ENCODE data around the gene PTH1R. TPM values are rescaled to one million over a fixed set of nuclear protein-coding genes. Genes with fewer than 3 reads are reported as not detected.

Gene PTH1R
- total RNA-seq, 4 donors from 2014 or later = 0.40 to 1.9 (median 1.5) TPM

GRCh38 chr3:46876313-46877300, 914 bp upstream of the PTH1R start:
- Histone ChIP-seq H3K27ac (no peak overlapping the region), H3K4me1 (peaks cover 3 to 28% (median 3%) of the 10 kb centered on the region in 3 donors), H3K36me3 (no peaks in the 10 kb centered on the region), H3K27me3 (peaks cover 5 to 24% (median 6%) of the 10 kb centered on the region in 4 donors), H3K9me3 (no peaks in the 10 kb centered on the region), H3K4me3 (no peak overlapping the region)
- 86% methylated on average over 5 of the region's 10 CpGs; no CpG with 5 or more reads in 1 of the 2 donors for WGBS, 2 donors
- no peak for DNase-seq
- TF ChIP-seq POLR2A (IDR thresholded peaks at IDR 0.05) = no peak
- no peak for TF ChIP-seq CTCF (IDR thresholded peaks at IDR 0.05)
- intact Hi-C loops (cut with DNase I) = no loop called here

GRCh38 chr3:46878781-46879436, 1.4 kb downstream of the PTH1R start:
- Histone ChIP-seq H3K36me3 (no peaks in the 10 kb centered on the region), H3K4me3 (no peak overlapping the region), H3K9me3 (no peaks in the 10 kb centered on the region), H3K4me1 (peaks cover 10 to 40% (median 16%) of the 10 kb centered on the region in 3 donors), H3K27ac (no peak overlapping the region), H3K27me3 (peaks cover 11 to 43% (median 16%) of the 10 kb centered on the region in 4 donors)
- intact Hi-C loops (cut with DNase I) = no loop called here
- WGBS, 2 donors = 50% methylated on average over 2 of the region's 2 CpGs; no CpG with 5 or more reads in 1 of the 2 donors
- no peak for DNase-seq
- TF ChIP-seq CTCF (IDR thresholded peaks at IDR 0.05) (no peak), POLR2A (IDR thresholded peaks at IDR 0.05) (no peak)

- Histone ChIP-seq H3K4me1 (peaks cover 10 to 42% (median 16%) of the 10 kb centered on the region in 3 donors), H3K36me3 (no peaks in the 10 kb centered on the region), H3K9me3 (no peaks in the 10 kb centered on the region), H3K27ac (peak overlapping the region in 3 of 4 donors; percentile 72 to 83 (median 80)), H3K27me3 (peaks cover 11 to 64% (median 16%) of the 10 kb centered on the region in 4 donors), H3K4me3 (peak overlapping the region in 3 of 4 donors; percentile 54 to 74 (median 60))
- no peak for DNase-seq
- TF ChIP-seq POLR2A (IDR thresholded peaks at IDR 0.05) (no peak), CTCF (IDR thresholded peaks at IDR 0.05) (no peak)
- WGBS, 2 donors = 67 to 92% methylated on average over 4 to 13 of the region's 29 CpGs
- intact Hi-C loops (cut with DNase I) = no loop called here
Measured at GRCh38 chr3:46880884-46881595, 3.5 kb downstream of the PTH1R start.

GRCh38 chr3:46881596-46882376, 4.3 kb downstream of the PTH1R start:
- H3K27me3 ChIP-seq = peaks cover 11 to 67% (median 16%) of the 10 kb centered on the region in 4 donors
- peak overlapping the region; percentile 68 to 83 (median 76) for H3K27ac ChIP-seq
- H3K9me3 ChIP-seq = no peaks in the 10 kb centered on the region
- H3K4me1 ChIP-seq = peaks cover 10 to 42% (median 16%) of the 10 kb centered on the region in 3 donors
- H3K36me3 ChIP-seq = no peaks in the 10 kb centered on the region
- DNase-seq = no peak
- intact Hi-C loops (cut with DNase I) = no loop called here
- TF ChIP-seq CTCF (IDR thresholded peaks at IDR 0.05) = no peak
- TF ChIP-seq POLR2A (IDR thresholded peaks at IDR 0.05) = no peak
- 2% methylated on average over 9 of the region's 83 CpGs; no CpG with 5 or more reads in 1 of the 2 donors for WGBS, 2 donors
- H3K4me3 ChIP-seq = peak overlapping the region; percentile 38 to 74 (median 57)

Data from esophagus squamous epithelium (tissue), 5 donors.